Liver (tissue), 9 donors: ENCODE results near the gene RALGDS. TPM values are rescaled to one million over a fixed set of nuclear protein-coding genes. Genes with fewer than 3 reads are reported as not detected.

Source experiments
- DNase-seq: peaks from one replicate; pipeline ENCODE4 v3.0.0-alpha.2; 2017; ENCODE audit warnings: low spot score
- H3K27ac ChIP-seq, 2 donors: one replicate each; pipeline ENCODE4 v1.7.0; 2013; ENCODE audit warnings: inconsistent platforms in 2 of 2, low read length in 2 of 2, control low read depth in 1 of 2, low read depth in 1 of 2, mild to moderate bottlenecking in 1 of 2
- H3K27me3 ChIP-seq, 4 donors: one replicate each; pipeline versions ENCODE4 v1.6.1 to v1.7.0; 2013; ENCODE audit warnings: low read length in 3 of 4, inconsistent platforms in 1 of 4, mild to moderate bottlenecking in 1 of 4, moderate library complexity in 1 of 4; ENCODE audit not compliant: control insufficient read depth in 4 of 4, insufficient read depth in 4 of 4
- H3K36me3 ChIP-seq, 4 donors: one replicate each; pipeline versions ENCODE4 v1.6.1 to v1.7.0; 2013; ENCODE audit warnings: low read length in 3 of 4, mild to moderate bottlenecking in 3 of 4, low read depth in 1 of 4, moderate library complexity in 1 of 4; ENCODE audit not compliant: control insufficient read depth in 4 of 4, insufficient read depth in 3 of 4
- H3K4me1 ChIP-seq, 4 donors: one replicate each; pipeline versions ENCODE4 v1.6.1 to v1.7.0; 2013; ENCODE audit warnings: low read length in 3 of 4, mild to moderate bottlenecking in 3 of 4, moderate library complexity in 1 of 4; ENCODE audit not compliant: control insufficient read depth in 4 of 4, insufficient read depth in 4 of 4
- H3K4me3 ChIP-seq, 3 donors: one replicate each; pipeline versions ENCODE4 v1.6.1 to v1.7.0; 2013; ENCODE audit warnings: low read length in 3 of 3, control low read depth in 1 of 3, low read depth in 1 of 3, mild to moderate bottlenecking in 1 of 3
- H3K9ac ChIP-seq, 2 donors: one replicate each; pipeline ENCODE4 v1.7.0; 2013; ENCODE audit warnings: low read length in 2 of 2, mild to moderate bottlenecking in 2 of 2, moderate library complexity in 2 of 2, control low read depth in 1 of 2, low read depth in 1 of 2
- H3K9me3 ChIP-seq, 4 donors: one replicate each; pipeline versions ENCODE4 v1.6.1 to v1.7.0; 2013; ENCODE audit warnings: low read length in 3 of 4; ENCODE audit not compliant: control insufficient read depth in 4 of 4
- FOXA1 ChIP-seq: IDR thresholded peaks from 2 replicates; pipeline ENCODE4 v1.6.1; 2016; ENCODE audit warnings: antibody characterized with exemption
- FOXA2 ChIP-seq: IDR thresholded peaks from 2 replicates; pipeline ENCODE4 v1.6.1; 2016; ENCODE audit warnings: antibody characterized with exemption
- GABPA ChIP-seq, 2 donors: IDR thresholded peaks in 1 of 2; conservative IDR thresholded peaks in 1 of 2; 2 replicates each; pipeline ENCODE4 v1.6.1; 2016; ENCODE audit warnings: antibody characterized with exemption in 2 of 2, mild to moderate bottlenecking in 1 of 2, moderate library complexity in 1 of 2
- HNF4A ChIP-seq, 2 donors: conservative IDR thresholded peaks; 2 replicates each; pipeline ENCODE4 v1.6.1; 2016; ENCODE audit warnings: antibody characterized with exemption in 2 of 2, mild to moderate bottlenecking in 2 of 2
- HNF4G ChIP-seq: IDR thresholded peaks from 2 replicates; pipeline ENCODE4 v1.6.1; 2016; ENCODE audit warnings: antibody characterized with exemption
- JUND ChIP-seq, 2 donors: IDR thresholded peaks; 2 replicates each; pipeline ENCODE4 v1.6.1; 2016; ENCODE audit warnings: antibody characterized with exemption in 2 of 2
- NR2F2 ChIP-seq: IDR thresholded peaks from 2 replicates; pipeline ENCODE4 v1.6.1; 2016; ENCODE audit warnings: antibody characterized with exemption
- RAD21 ChIP-seq, 2 donors: IDR thresholded peaks; 2 replicates each; pipeline ENCODE4 v1.6.1; 2016; ENCODE audit warnings: antibody characterized with exemption in 2 of 2, mild to moderate bottlenecking in 2 of 2
- RXRA ChIP-seq, 2 donors: IDR thresholded peaks; 2 replicates each; pipeline ENCODE4 v1.6.1; 2017 to 2018; ENCODE audit warnings: antibody characterized with exemption in 2 of 2, mild to moderate bottlenecking in 1 of 2
- SP1 ChIP-seq: IDR thresholded peaks from 2 replicates; pipeline ENCODE4 v1.6.1; 2018; ENCODE audit warnings: antibody characterized with exemption, mild to moderate bottlenecking
- TAF1 ChIP-seq: conservative IDR thresholded peaks from 2 replicates; pipeline ENCODE4 v1.6.1; 2016; ENCODE audit warnings: antibody characterized with exemption, mild to moderate bottlenecking
- WGBS: extraction: QIAGEN DNeasy Blood & Tissue Kit; methylation state at CpG from one replicate; pipeline ENCODE4 v1.1.7; 2013; 5-methylcytosine and 5-hydroxymethylcytosine counted together
- polyA plus RNA-seq, 2 donors: library from polyadenylated mRNA; stranded (reverse) in 1 of 2; unstranded in 1 of 2; fragments of 200-250 nt in 1 of 2; fragments of >200 nt in 1 of 2; fragmentation: Nextera tagmentation in 1 of 2; extraction: Ambion mirVana in 1 of 2; gene quantifications; one replicate each; pipeline versions ENCODE4 v1.2.1 to v1.2.3, GENCODE V29; 2013 to 2015
- total RNA-seq, 2 donors: library from RNA; depleted of rRNA; stranded (reverse); fragments of >200 nt; gene quantifications; one replicate each; pipeline ENCODE4 v1.2.3, GENCODE V29; 2014
- TF ChIP-seq, protein P1 (sequence below): IDR thresholded peaks from 2 replicates; pipeline ENCODE4 v1.6.1; 2016; ENCODE audit warnings: antibody characterized with exemption
- TF ChIP-seq, protein P2 (sequence below): fragments of 150-350 bp; IDR thresholded peaks from 2 replicates; pipeline ENCODE4 v1.5.1; 2017; ENCODE audit warnings: improper control_type of control experiment, low read depth, low read length; ENCODE audit not compliant: missing input control
- TF ChIP-seq, protein P3 (sequence below): IDR thresholded peaks from 2 replicates; pipeline ENCODE4 v1.6.1; 2016; ENCODE audit warnings: antibody characterized with exemption
- TF ChIP-seq, protein P4 (sequence below): IDR thresholded peaks from 2 replicates; pipeline ENCODE4 v1.6.1; 2016; ENCODE audit warnings: antibody characterized with exemption
- TF ChIP-seq, protein P5 (sequence below): IDR thresholded peaks from 2 replicates; pipeline ENCODE4 v1.6.1; 2016; ENCODE audit warnings: antibody characterized with exemption, mild to moderate bottlenecking
- donor health status: healthy.
- donor health status: healthy.
- donor health status: healthy.
- donor health status: healthy.
- donor health status: healthy.

Gene RALGDS
- total and polyA plus RNA-seq, 4 donors = 1.3 to 19.0 (median 7.3) TPM

DNA sequence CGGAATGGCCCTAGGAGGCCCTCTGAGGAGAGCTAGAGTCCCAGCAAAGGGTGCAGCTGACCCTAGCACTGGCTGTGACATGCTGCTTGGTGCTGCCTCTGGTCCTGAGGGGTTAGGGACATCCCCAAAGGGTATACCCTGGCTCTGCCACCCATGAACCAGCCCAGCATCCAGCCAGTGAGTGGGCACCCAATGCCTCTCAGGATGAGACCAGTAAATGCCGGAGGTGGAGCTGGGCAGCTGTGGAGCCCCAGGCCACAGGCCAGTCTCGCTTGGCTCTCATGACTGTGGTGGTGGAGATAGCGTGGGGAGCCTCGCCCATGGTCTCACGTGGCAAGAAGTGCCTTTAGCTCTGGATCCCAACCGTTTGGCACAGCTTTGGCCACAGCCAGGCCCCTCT lies 63.0 kb downstream of the RALGDS start:
- H3K4me1 ChIP-seq = no peaks in the 10 kb centered on the region
- peaks cover 5 to 47% (median 24%) of the 10 kb centered on the region in 4 donors for H3K36me3 ChIP-seq
- no peak for DNase-seq
- no peak for TF ChIP-seq SP1
- TF ChIP-seq, protein P1, sequence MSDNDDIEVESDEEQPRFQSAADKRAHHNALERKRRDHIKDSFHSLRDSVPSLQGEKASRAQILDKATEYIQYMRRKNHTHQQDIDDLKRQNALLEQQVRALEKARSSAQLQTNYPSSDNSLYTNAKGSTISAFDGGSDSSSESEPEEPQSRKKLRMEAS = no peak
- no peak for TF ChIP-seq HNF4G
- TF ChIP-seq, protein P2, sequence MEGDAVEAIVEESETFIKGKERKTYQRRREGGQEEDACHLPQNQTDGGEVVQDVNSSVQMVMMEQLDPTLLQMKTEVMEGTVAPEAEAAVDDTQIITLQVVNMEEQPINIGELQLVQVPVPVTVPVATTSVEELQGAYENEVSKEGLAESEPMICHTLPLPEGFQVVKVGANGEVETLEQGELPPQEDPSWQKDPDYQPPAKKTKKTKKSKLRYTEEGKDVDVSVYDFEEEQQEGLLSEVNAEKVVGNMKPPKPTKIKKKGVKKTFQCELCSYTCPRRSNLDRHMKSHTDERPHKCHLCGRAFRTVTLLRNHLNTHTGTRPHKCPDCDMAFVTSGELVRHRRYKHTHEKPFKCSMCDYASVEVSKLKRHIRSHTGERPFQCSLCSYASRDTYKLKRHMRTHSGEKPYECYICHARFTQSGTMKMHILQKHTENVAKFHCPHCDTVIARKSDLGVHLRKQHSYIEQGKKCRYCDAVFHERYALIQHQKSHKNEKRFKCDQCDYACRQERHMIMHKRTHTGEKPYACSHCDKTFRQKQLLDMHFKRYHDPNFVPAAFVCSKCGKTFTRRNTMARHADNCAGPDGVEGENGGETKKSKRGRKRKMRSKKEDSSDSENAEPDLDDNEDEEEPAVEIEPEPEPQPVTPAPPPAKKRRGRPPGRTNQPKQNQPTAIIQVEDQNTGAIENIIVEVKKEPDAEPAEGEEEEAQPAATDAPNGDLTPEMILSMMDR = no peak
- TF ChIP-seq FOXA1 = no peak
- TF ChIP-seq, protein P3, sequence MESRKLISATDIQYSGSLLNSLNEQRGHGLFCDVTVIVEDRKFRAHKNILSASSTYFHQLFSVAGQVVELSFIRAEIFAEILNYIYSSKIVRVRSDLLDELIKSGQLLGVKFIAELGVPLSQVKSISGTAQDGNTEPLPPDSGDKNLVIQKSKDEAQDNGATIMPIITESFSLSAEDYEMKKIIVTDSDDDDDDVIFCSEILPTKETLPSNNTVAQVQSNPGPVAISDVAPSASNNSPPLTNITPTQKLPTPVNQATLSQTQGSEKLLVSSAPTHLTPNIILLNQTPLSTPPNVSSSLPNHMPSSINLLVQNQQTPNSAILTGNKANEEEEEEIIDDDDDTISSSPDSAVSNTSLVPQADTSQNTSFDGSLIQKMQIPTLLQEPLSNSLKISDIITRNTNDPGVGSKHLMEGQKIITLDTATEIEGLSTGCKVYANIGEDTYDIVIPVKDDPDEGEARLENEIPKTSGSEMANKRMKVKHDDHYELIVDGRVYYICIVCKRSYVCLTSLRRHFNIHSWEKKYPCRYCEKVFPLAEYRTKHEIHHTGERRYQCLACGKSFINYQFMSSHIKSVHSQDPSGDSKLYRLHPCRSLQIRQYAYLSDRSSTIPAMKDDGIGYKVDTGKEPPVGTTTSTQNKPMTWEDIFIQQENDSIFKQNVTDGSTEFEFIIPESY = no peak
- TF ChIP-seq FOXA2 = no peak
- TF ChIP-seq, protein P4, sequence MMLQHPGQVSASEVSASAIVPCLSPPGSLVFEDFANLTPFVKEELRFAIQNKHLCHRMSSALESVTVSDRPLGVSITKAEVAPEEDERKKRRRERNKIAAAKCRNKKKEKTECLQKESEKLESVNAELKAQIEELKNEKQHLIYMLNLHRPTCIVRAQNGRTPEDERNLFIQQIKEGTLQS = no peak
- no peak for TF ChIP-seq RXRA (IDR thresholded peaks at IDR 0.05)
- TF ChIP-seq HNF4A (conservative IDR thresholded peaks at IDR 0.05) = no peak
- no peak for TF ChIP-seq JUND (IDR thresholded peaks at IDR 0.05)
- TF ChIP-seq RAD21 (IDR thresholded peaks at IDR 0.05) = no peak
- TF ChIP-seq NR2F2 = no peak
- TF ChIP-seq GABPA (IDR thresholded peaks at IDR 0.05 in 1 of 2, conservative IDR thresholded peaks at IDR 0.05 in 1 of 2) = no peak
- TF ChIP-seq TAF1 = no peak
- TF ChIP-seq, protein P5, sequence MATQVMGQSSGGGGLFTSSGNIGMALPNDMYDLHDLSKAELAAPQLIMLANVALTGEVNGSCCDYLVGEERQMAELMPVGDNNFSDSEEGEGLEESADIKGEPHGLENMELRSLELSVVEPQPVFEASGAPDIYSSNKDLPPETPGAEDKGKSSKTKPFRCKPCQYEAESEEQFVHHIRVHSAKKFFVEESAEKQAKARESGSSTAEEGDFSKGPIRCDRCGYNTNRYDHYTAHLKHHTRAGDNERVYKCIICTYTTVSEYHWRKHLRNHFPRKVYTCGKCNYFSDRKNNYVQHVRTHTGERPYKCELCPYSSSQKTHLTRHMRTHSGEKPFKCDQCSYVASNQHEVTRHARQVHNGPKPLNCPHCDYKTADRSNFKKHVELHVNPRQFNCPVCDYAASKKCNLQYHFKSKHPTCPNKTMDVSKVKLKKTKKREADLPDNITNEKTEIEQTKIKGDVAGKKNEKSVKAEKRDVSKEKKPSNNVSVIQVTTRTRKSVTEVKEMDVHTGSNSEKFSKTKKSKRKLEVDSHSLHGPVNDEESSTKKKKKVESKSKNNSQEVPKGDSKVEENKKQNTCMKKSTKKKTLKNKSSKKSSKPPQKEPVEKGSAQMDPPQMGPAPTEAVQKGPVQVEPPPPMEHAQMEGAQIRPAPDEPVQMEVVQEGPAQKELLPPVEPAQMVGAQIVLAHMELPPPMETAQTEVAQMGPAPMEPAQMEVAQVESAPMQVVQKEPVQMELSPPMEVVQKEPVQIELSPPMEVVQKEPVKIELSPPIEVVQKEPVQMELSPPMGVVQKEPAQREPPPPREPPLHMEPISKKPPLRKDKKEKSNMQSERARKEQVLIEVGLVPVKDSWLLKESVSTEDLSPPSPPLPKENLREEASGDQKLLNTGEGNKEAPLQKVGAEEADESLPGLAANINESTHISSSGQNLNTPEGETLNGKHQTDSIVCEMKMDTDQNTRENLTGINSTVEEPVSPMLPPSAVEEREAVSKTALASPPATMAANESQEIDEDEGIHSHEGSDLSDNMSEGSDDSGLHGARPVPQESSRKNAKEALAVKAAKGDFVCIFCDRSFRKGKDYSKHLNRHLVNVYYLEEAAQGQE = no peak
- no peak overlapping the region for H3K4me3 ChIP-seq
- H3K27me3 ChIP-seq = no peaks in the 10 kb centered on the region
- H3K27ac ChIP-seq = no peak overlapping the region
- H3K9me3 ChIP-seq = no peaks in the 10 kb centered on the region
- 93% methylated on average over 7 of the region's 7 CpGs for WGBS
- no peak overlapping the region for H3K9ac ChIP-seq

DNA sequence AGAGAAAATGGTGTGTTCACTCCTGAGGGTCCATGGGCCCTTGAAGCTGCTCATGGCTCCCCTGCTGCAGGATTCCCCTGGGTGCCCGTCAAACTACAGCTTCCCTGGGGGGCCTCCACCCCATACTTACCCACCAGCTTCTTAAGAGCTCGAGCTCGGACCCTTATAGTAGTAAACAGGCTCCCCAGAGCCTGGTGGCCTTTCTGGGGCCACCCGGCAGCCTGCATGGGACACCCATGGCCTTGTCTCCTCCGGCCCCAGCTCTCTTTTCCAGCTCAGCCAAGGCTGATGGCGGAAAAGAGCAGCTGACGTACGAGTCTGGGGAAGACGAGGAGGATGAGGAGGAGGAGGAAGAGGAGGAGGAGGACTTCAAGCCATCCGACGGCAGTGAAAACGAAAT lies 63.5 kb downstream of the RALGDS start:
- Histone ChIP-seq H3K27ac (no peak overlapping the region), H3K9ac (no peak overlapping the region), H3K4me1 (no peaks in the 10 kb centered on the region), H3K9me3 (no peaks in the 10 kb centered on the region), H3K36me3 (peaks cover 5 to 49% (median 25%) of the 10 kb centered on the region in 4 donors), H3K4me3 (no peak overlapping the region), H3K27me3 (no peaks in the 10 kb centered on the region)
- 96% methylated on average over 12 of the region's 12 CpGs for WGBS
- TF ChIP-seq TAF1 (no peak), SP1 (no peak), RXRA (IDR thresholded peaks at IDR 0.05) (no peak)
- TF ChIP-seq, protein P1 = no peak
- DNase-seq = no peak
